Keratinocyte (primary cell): Measurements from ENCODE around the gene FAAP20. TPM values are rescaled to one million over a fixed set of nuclear protein-coding genes. Genes with fewer than 3 reads are reported as not detected.

Source experiments
- DNase-seq: peaks from one replicate; pipeline ENCODE4 v3.0.0-alpha.2; 2011; ENCODE audit warnings: low read depth, missing footprints, low spot score
- FAIRE-seq: peaks from 2 replicates; lab custom pipeline; 2011; peaks lifted over from hg19 to GRCh38; lab: Jason Lieb, UNC
- H2AFZ ChIP-seq: 2 replicates; pipeline ENCODE4 v1.6.0; 2012; ENCODE audit warnings: low read length, control low read depth, inconsistent platforms; ENCODE audit not compliant: control insufficient read depth
- H3K27ac ChIP-seq: 2 replicates; pipeline ENCODE4 v1.5.1; 2011; ENCODE audit warnings: low read length; ENCODE audit not compliant: control insufficient read depth, insufficient read depth
- H3K27me3 ChIP-seq: 3 replicates; pipeline ENCODE4 v1.6.0; 2011; ENCODE audit warnings: low read length; ENCODE audit not compliant: control insufficient read depth, insufficient read depth; ENCODE audit errors: extremely low read depth
- H3K36me3 ChIP-seq, 2 experiments: 2 replicates in 1 of 2; 3 replicates in 1 of 2; pipeline ENCODE4 v1.5.1; 2011; ENCODE audit warnings: low read length in 2 of 2, mild to moderate bottlenecking in 1 of 2; ENCODE audit not compliant: control insufficient read depth in 2 of 2, insufficient read depth in 2 of 2; ENCODE audit errors: extremely low read depth in 1 of 2
- H3K4me1 ChIP-seq: 3 replicates; pipeline ENCODE4 v1.5.1; 2011; ENCODE audit warnings: low read length; ENCODE audit not compliant: control insufficient read depth, insufficient read depth; ENCODE audit errors: extremely low read depth
- H3K4me2 ChIP-seq: 3 replicates; pipeline ENCODE4 v1.6.0; 2011; ENCODE audit warnings: low read depth, low read length; ENCODE audit not compliant: control insufficient read depth, insufficient read depth; ENCODE audit errors: extremely low read depth
- H3K4me3 ChIP-seq, 3 experiments: fragments of 200-600 bp in 1 of 3; sonication (generic) in 1 of 3; 2 replicates in 2 of 3; 3 replicates in 1 of 3; pipeline ENCODE4 v1.5.1; 2011 to 2016; ENCODE audit warnings: low read length in 3 of 3, mild to moderate bottlenecking in 3 of 3, control low read depth in 2 of 3, inconsistent platforms in 1 of 3, low read depth in 1 of 3, mixed read lengths in 1 of 3, mixed run types in 1 of 3, moderate library complexity in 1 of 3; ENCODE audit not compliant: control insufficient read depth in 2 of 3, insufficient read depth in 2 of 3; ENCODE audit errors: extremely low read depth in 1 of 3
- H3K79me2 ChIP-seq: 2 replicates; pipeline ENCODE4 v1.6.0; 2012; ENCODE audit warnings: low read length; ENCODE audit not compliant: control insufficient read depth, insufficient read depth
- H3K9ac ChIP-seq: 3 replicates; pipeline ENCODE4 v1.6.0; 2011; ENCODE audit warnings: low read length; ENCODE audit not compliant: control insufficient read depth, insufficient read depth; ENCODE audit errors: extremely low read depth
- H3K9me1 ChIP-seq: 3 replicates; pipeline ENCODE4 v1.6.0; 2011; ENCODE audit warnings: low read length; ENCODE audit not compliant: control insufficient read depth, insufficient read depth; ENCODE audit errors: extremely low read depth
- H3K9me3 ChIP-seq: 2 replicates; pipeline ENCODE4 v1.5.1; 2012; ENCODE audit warnings: low read depth, low read length; ENCODE audit not compliant: control insufficient read depth
- H4K20me1 ChIP-seq: 3 replicates; pipeline ENCODE4 v1.6.0; 2011; ENCODE audit warnings: low read length; ENCODE audit not compliant: control insufficient read depth, insufficient read depth; ENCODE audit errors: extremely low read depth
- CTCF ChIP-seq, 3 experiments: IDR thresholded peaks in 1 of 3; conservative IDR thresholded peaks in 1 of 3; optimal IDR thresholded peaks in 1 of 3; 2 replicates in 2 of 3; 3 replicates in 1 of 3; pipeline versions ENCODE3 to v1.5.1; 2011; ENCODE audit warnings: low read length in 3 of 3, mild to moderate bottlenecking in 3 of 3, moderate library complexity in 2 of 3, control low read depth in 1 of 3, inconsistent platforms in 1 of 3; ENCODE audit not compliant: insufficient read depth in 2 of 3; ENCODE audit errors: extremely low read depth in 1 of 3
- EZH2 ChIP-seq: IDR thresholded peaks from one replicate; pipeline ENCODE4 v1.6.1; 2012; ENCODE audit warnings: inconsistent platforms, mild to moderate bottlenecking, low read length, moderate library complexity
- dilution Hi-C: fragments of 300-500 bp; cut with MboI; formaldehyde crosslinking; loops from one replicate; pipeline ENCODE4 v1.7.0; 2020; ENCODE audit warnings: low sequenced_read_pairs; ENCODE audit not compliant: extremely low pct_ligation_motif_present
- polyA plus RNA-seq, 5 experiments: library from polyadenylated mRNA; depleted of rRNA in 3 of 5; stranded (reverse) in 3 of 5; stranded (forward) in 1 of 5; unstranded in 1 of 5; fragments of >200 nt; gene quantifications; 1 replicate in 1 of 5; 2 replicates in 3 of 5; 3 replicates in 1 of 5; pipeline versions ENCODE4 v1.2.1 to v1.2.3, GENCODE V29; 2011 to 2012; ENCODE audit warnings: missing spikeins in 2 of 5, low read depth in 1 of 5, low replicate concordance in 1 of 5

FAAP20 gene
- polyA plus RNA-seq, 1 donor (not counting 4 experiments of a cell fraction or from before 2014, with no cell fraction given) = 7.3 TPM

GRCh38 chr1:2233468-2233867, 38.9 kb upstream of the FAAP20 start:
- peaks cover 98% of the 10 kb centered on the region for H3K79me2 ChIP-seq
- no peak for FAIRE-seq
- H3K27ac ChIP-seq = no peak overlapping the region
- peaks cover 71% of the 10 kb centered on the region for H4K20me1 ChIP-seq
- H3K4me3 ChIP-seq = no peak overlapping the region
- H3K4me1 ChIP-seq = peaks cover 41% of the 10 kb centered on the region
- H3K9ac ChIP-seq = no peak overlapping the region
- TF ChIP-seq CTCF (optimal IDR thresholded peaks at IDR 0.05 in 1 of 3, IDR thresholded peaks at IDR 0.05 in 1 of 3, conservative IDR thresholded peaks at IDR 0.05 in 1 of 3; ENCODE audit: extremely low read depth in 1 of 3, insufficient read depth in 2 of 3, low read length in 3 of 3) = no peak
- TF ChIP-seq EZH2 = no peak
- no peaks in the 10 kb centered on the region for H3K36me3 ChIP-seq
- no peaks in the 10 kb centered on the region for H3K9me1 ChIP-seq
- no peak for DNase-seq
- H3K27me3 ChIP-seq = no peaks in the 10 kb centered on the region
- dilution Hi-C loops = no loop called here
- H3K4me2 ChIP-seq = peak overlapping the region; percentile 24
- no peaks in the 10 kb centered on the region for H3K9me3 ChIP-seq
- no peak overlapping the region for H2AFZ ChIP-seq

- no peak for TF ChIP-seq CTCF (optimal IDR thresholded peaks at IDR 0.05 in 1 of 3, IDR thresholded peaks at IDR 0.05 in 1 of 3, conservative IDR thresholded peaks at IDR 0.05 in 1 of 3; ENCODE audit: extremely low read depth in 1 of 3, insufficient read depth in 2 of 3, low read length in 3 of 3)
- TF ChIP-seq EZH2 = no peak
- peaks cover 41% of the 10 kb centered on the region for H3K4me1 ChIP-seq
These were observed 38.4 kb upstream of the FAAP20 start for GRCh38 chr1:2232916-2233438.

More at GRCh38 chr1:2232916-2233438, 38.4 kb upstream of the FAAP20 start:
- peaks cover 93% of the 10 kb centered on the region for H3K79me2 ChIP-seq
- H3K9ac ChIP-seq = no peak overlapping the region
- no peak overlapping the region for H3K27ac ChIP-seq
- no peaks in the 10 kb centered on the region for H3K9me1 ChIP-seq
- no peaks in the 10 kb centered on the region for H3K36me3 ChIP-seq
- no peak overlapping the region for H2AFZ ChIP-seq
- H3K4me3 ChIP-seq = no peak overlapping the region
- H3K4me2 ChIP-seq = peak overlapping the region; percentile 88
- H3K9me3 ChIP-seq = no peaks in the 10 kb centered on the region
- H4K20me1 ChIP-seq = peaks cover 69% of the 10 kb centered on the region
- FAIRE-seq (no peak), DNase-seq (no peak)
- no peaks in the 10 kb centered on the region for H3K27me3 ChIP-seq
- dilution Hi-C loops = no loop called here
